Erythroblast (primary cell): ENCODE results near the gene OS9.

Experiments used
- GATA1 ChIP-seq: IDR thresholded peaks from 2 replicates; pipeline ENCODE4 v1.6.1; 2011; ENCODE audit warnings: low read depth, mild to moderate bottlenecking, control low read depth, low read length, moderate library complexity
- POLR2A ChIP-seq: IDR thresholded peaks from 2 replicates; pipeline ENCODE4 v1.6.1; 2011; ENCODE audit warnings: mild to moderate bottlenecking, low read length

- TF ChIP-seq POLR2A = no peak
- TF ChIP-seq GATA1 = no peak
Measured at GRCh38 chr12:57724936-57725740, 31.2 kb downstream of the OS9 start.
